ENCODE data around the gene SLC25A47. TPM values are rescaled to one million over a fixed set of nuclear protein-coding genes. Genes with fewer than 3 reads are reported as not detected.
A peak's percentile ranks its signal among the peaks of the same experiment; 100 is the strongest.

Gene SLC25A47
- total and polyA plus RNA-seq, 4 donors = 23.7 to 469 (median 291) TPM

GRCh38 chr14:100317912-100318808, 5.0 kb upstream of the SLC25A47 start:
- Histone ChIP-seq H3K4me1 (ENCODE audit: control insufficient read depth in 4 of 4, insufficient read depth in 4 of 4, low read length in 3 of 4) (peaks cover 21 to 31% (median 27%) of the 10 kb centered on the region in 4 donors), H3K9me3 (ENCODE audit: control insufficient read depth in 4 of 4, low read length in 3 of 4) (no peaks in the 10 kb centered on the region), H3K27me3 (ENCODE audit: control insufficient read depth in 4 of 4, insufficient read depth in 4 of 4, low read length in 3 of 4) (no peaks in the 10 kb centered on the region), H3K36me3 (ENCODE audit: control insufficient read depth in 4 of 4, insufficient read depth in 3 of 4, low read depth in 1 of 4, low read length in 3 of 4) (no peaks in the 10 kb centered on the region), H3K9ac (ENCODE audit: low read depth in 1 of 2, low read length in 2 of 2) (no peak overlapping the region), H3K27ac (ENCODE audit: low read depth in 1 of 2, low read length in 2 of 2) (no peak overlapping the region), H3K4me3 (ENCODE audit: low read depth in 1 of 3, low read length in 3 of 3) (peak overlapping the region in 1 of 3 donors; percentile 26)
- DNase-seq (ENCODE audit: low spot score) = peak; percentile 64
- TF ChIP-seq FOXA1 (IDR thresholded peaks at IDR 0.05) (no peak), CTCF (IDR thresholded peaks at IDR 0.05; ENCODE audit: low read depth, low read length, missing input control) (peak; percentile 49), GABPA (IDR thresholded peaks at IDR 0.05 in 1 of 2, conservative IDR thresholded peaks at IDR 0.05 in 1 of 2) (no peak), RAD21 (IDR thresholded peaks at IDR 0.05) (peak; percentile 50 to 65)
- 54% methylated on average over 40 of the region's 40 CpGs for WGBS

GRCh38 chr14:100320157-100320856, 2.8 kb upstream of the SLC25A47 start:
- WGBS = 84% methylated on average over 12 of the region's 12 CpGs
- Histone ChIP-seq H3K27ac (ENCODE audit: low read depth in 1 of 2, low read length in 2 of 2) (no peak overlapping the region), H3K27me3 (ENCODE audit: control insufficient read depth in 4 of 4, insufficient read depth in 4 of 4, low read length in 3 of 4) (no peaks in the 10 kb centered on the region), H3K36me3 (ENCODE audit: control insufficient read depth in 4 of 4, insufficient read depth in 3 of 4, low read depth in 1 of 4, low read length in 3 of 4) (no peaks in the 10 kb centered on the region), H3K4me1 (ENCODE audit: control insufficient read depth in 4 of 4, insufficient read depth in 4 of 4, low read length in 3 of 4) (peaks cover 21 to 31% (median 27%) of the 10 kb centered on the region in 4 donors), H3K4me3 (ENCODE audit: low read depth in 1 of 3, low read length in 3 of 3) (no peak overlapping the region), H3K9ac (ENCODE audit: low read depth in 1 of 2, low read length in 2 of 2) (no peak overlapping the region), H3K9me3 (ENCODE audit: control insufficient read depth in 4 of 4, low read length in 3 of 4) (no peaks in the 10 kb centered on the region)
- TF ChIP-seq NR2F2 (IDR thresholded peaks at IDR 0.05) (no peak), RXRA (IDR thresholded peaks at IDR 0.05) (peak; percentile 53 to 65), HNF4A (conservative IDR thresholded peaks at IDR 0.05) (peak; percentile 36 to 37)
- DNase-seq (ENCODE audit: low spot score) = no peak

- no peaks in the 10 kb centered on the region for H3K27me3 ChIP-seq (ENCODE audit: control insufficient read depth in 4 of 4, insufficient read depth in 4 of 4, low read length in 3 of 4)
- peaks cover 0 to 4% (median 1%) of the 10 kb centered on the region in 4 donors for H3K36me3 ChIP-seq (ENCODE audit: control insufficient read depth in 4 of 4, insufficient read depth in 3 of 4, low read depth in 1 of 4, low read length in 3 of 4)
- peak overlapping the region; percentile 26 to 94 for H3K27ac ChIP-seq (ENCODE audit: low read depth in 1 of 2, low read length in 2 of 2)
- no peak overlapping the region for H3K4me3 ChIP-seq (ENCODE audit: low read depth in 1 of 3, low read length in 3 of 3)
- H3K9ac ChIP-seq (ENCODE audit: low read depth in 1 of 2, low read length in 2 of 2) = no peak overlapping the region
- peaks cover 22 to 42% (median 37%) of the 10 kb centered on the region in 4 donors for H3K4me1 ChIP-seq (ENCODE audit: control insufficient read depth in 4 of 4, insufficient read depth in 4 of 4, low read length in 3 of 4)
- 42% methylated on average over 9 of the region's 9 CpGs for WGBS
- DNase-seq (ENCODE audit: low spot score) = no peak
- H3K9me3 ChIP-seq (ENCODE audit: control insufficient read depth in 4 of 4, low read length in 3 of 4) = no peaks in the 10 kb centered on the region
- TF ChIP-seq REST (IDR thresholded peaks at IDR 0.05) (no peak), FOXA2 (IDR thresholded peaks at IDR 0.05) (no peak), JUND (IDR thresholded peaks at IDR 0.05) (no peak), NR2F2 (IDR thresholded peaks at IDR 0.05) (no peak), TAF1 (conservative IDR thresholded peaks at IDR 0.05) (no peak), MAX (IDR thresholded peaks at IDR 0.05) (no peak), RXRA (IDR thresholded peaks at IDR 0.05) (peak; percentile 73 to 86), SP1 (IDR thresholded peaks at IDR 0.05) (peak; percentile 81), ZBTB33 (IDR thresholded peaks at IDR 0.05) (no peak), CTCF (IDR thresholded peaks at IDR 0.05; ENCODE audit: low read depth, low read length, missing input control) (no peak)
Observed at GRCh38 chr14:100321473-100322137, 1.5 kb upstream of the SLC25A47 start.
